Activated naive CD4-positive, alpha-beta T cell treated with anti-CD3 and anti-CD28 coated beads for 36 hours (primary cell): Measurements from ENCODE around the gene GLIS2. TPM values are rescaled to one million over a fixed set of nuclear protein-coding genes. Genes with fewer than 3 reads are reported as not detected.

Source experiments
- CTCF ChIA-PET: fragments of 350-600 bp; sonication (Branson Sonifier 250); formaldehyde crosslinking; loops from one replicate; lab custom pipeline; 2021; ENCODE audit warnings: antibody characterized with exemption; lab: Charles Lee
- DNase-seq: peaks from one replicate; pipeline ENCODE4 v3.0.0-alpha.2; 2020
- H3K27ac Mint-ChIP-seq: one replicate; pipeline ENCODE4 v1.8.0; 2021; ENCODE audit warnings: mild to moderate bottlenecking, mixed read lengths
- H3K27me3 Mint-ChIP-seq: one replicate; pipeline ENCODE4 v1.8.0; 2021; ENCODE audit warnings: low read depth, mixed read lengths
- H3K36me3 Mint-ChIP-seq: one replicate; pipeline ENCODE4 v1.8.0; 2021; ENCODE audit warnings: low read depth, mixed read lengths
- H3K4me1 Mint-ChIP-seq: one replicate; pipeline ENCODE4 v1.8.0; 2021; ENCODE audit warnings: low read depth, mixed read lengths
- H3K4me3 Mint-ChIP-seq: one replicate; pipeline ENCODE4 v1.8.0; 2021; ENCODE audit warnings: mild to moderate bottlenecking, moderate library complexity, mixed read lengths
- H3K9me3 Mint-ChIP-seq: one replicate; pipeline ENCODE4 v1.8.0; 2021; ENCODE audit warnings: mixed read lengths
- intact Hi-C: fragments of 100-400 bp; cut with micrococcal nuclease; formaldehyde crosslinking; loops from one replicate; pipeline ENCODE4 v1.15.1; 2023
- total RNA-seq, 2 experiments: library from RNA; stranded (reverse); gene quantifications; one replicate each; pipeline ENCODE4 v1.2.3, GENCODE V29; 2021

GLIS2 gene
- total RNA-seq, 2 experiments from 2014 or later, result 0.12 to 0.24 TPM

GRCh38 chr16:4316864-4317531 lies 1.1 kb downstream of the GLIS2 start:
- Mint-ChIP-seq H3K4me1 (peaks cover 11% of the 10 kb centered on the region), H3K36me3 (no peaks in the 10 kb centered on the region), H3K9me3 (no peaks in the 10 kb centered on the region), H3K4me3 (no peak overlapping the region), H3K27ac (no peak overlapping the region), H3K27me3 (peaks cover 11% of the 10 kb centered on the region)
- intact Hi-C loops, result no loop called here
- DNase-seq, result no peak
- CTCF ChIA-PET, result interaction anchor here (0.6 to 1.1 kb wide), 3 partner anchors 10 to 611 kb away, joined by 3 to 5 read pairs (median 4); no protein-coding TSS in a partner anchor

GRCh38 chr16:4317532-4318450 lies 1.9 kb downstream of the GLIS2 start:
- peaks cover 11% of the 10 kb centered on the region for H3K27me3 Mint-ChIP-seq
- H3K4me1 Mint-ChIP-seq, result peaks cover 11% of the 10 kb centered on the region
- intact Hi-C loops, result no loop called here
- no peak overlapping the region for H3K27ac Mint-ChIP-seq
- DNase-seq, result no peak
- H3K36me3 Mint-ChIP-seq, result no peaks in the 10 kb centered on the region
- CTCF ChIA-PET, result interaction anchor here (0.6 to 1.3 kb wide), 4 partner anchors 9 to 612 kb away, joined by 3 to 5 read pairs (median 4); no protein-coding TSS in a partner anchor
- no peaks in the 10 kb centered on the region for H3K9me3 Mint-ChIP-seq
- H3K4me3 Mint-ChIP-seq, result no peak overlapping the region

GRCh38 chr16:4318451-4318910 lies 2.6 kb downstream of the GLIS2 start:
- H3K4me1 Mint-ChIP-seq, result peaks cover 11% of the 10 kb centered on the region
- no peaks in the 10 kb centered on the region for H3K36me3 Mint-ChIP-seq
- no peak for DNase-seq
- H3K27me3 Mint-ChIP-seq, result peaks cover 11% of the 10 kb centered on the region
- H3K4me3 Mint-ChIP-seq, result no peak overlapping the region
- no peak overlapping the region for H3K27ac Mint-ChIP-seq
- no peaks in the 10 kb centered on the region for H3K9me3 Mint-ChIP-seq
- CTCF ChIA-PET, result interaction anchor here (0.7 to 1.3 kb wide), 3 partner anchors 9 to 65 kb away, joined by 3 to 4 read pairs (median 3); no protein-coding TSS in a partner anchor
- intact Hi-C loops, result no loop called here

GRCh38 chr16:4318967-4319366 lies 3.1 kb downstream of the GLIS2 start:
- Mint-ChIP-seq H3K4me1 (peaks cover 11% of the 10 kb centered on the region), H3K4me3 (no peak overlapping the region), H3K27me3 (peaks cover 11% of the 10 kb centered on the region), H3K36me3 (no peaks in the 10 kb centered on the region), H3K27ac (no peak overlapping the region), H3K9me3 (no peaks in the 10 kb centered on the region)
- CTCF ChIA-PET, result interaction anchor here (0.7 to 1.3 kb wide), 3 partner anchors 9 to 65 kb away, joined by 3 to 4 read pairs (median 3); no protein-coding TSS in a partner anchor
- DNase-seq, result no peak
- intact Hi-C loops, result no loop called here

GRCh38 chr16:4319454-4320421 lies 3.9 kb downstream of the GLIS2 start:
- DNase-seq, result no peak
- no peaks in the 10 kb centered on the region for H3K36me3 Mint-ChIP-seq
- H3K27ac Mint-ChIP-seq, result no peak overlapping the region
- CTCF ChIA-PET, result interaction anchor here (0.7 to 1.3 kb wide), 3 partner anchors 10 to 66 kb away, joined by 3 to 4 read pairs (median 3); no protein-coding TSS in a partner anchor
- no peaks in the 10 kb centered on the region for H3K9me3 Mint-ChIP-seq
- H3K4me1 Mint-ChIP-seq, result peaks cover 3% of the 10 kb centered on the region
- peaks cover 3% of the 10 kb centered on the region for H3K27me3 Mint-ChIP-seq
- H3K4me3 Mint-ChIP-seq, result no peak overlapping the region
- intact Hi-C loops, result loop anchor here (10.0 kb wide), 1 partner anchor 335 kb away; no protein-coding TSS in a partner anchor

GRCh38 chr16:4320571-4321137 lies 4.8 kb downstream of the GLIS2 start:
- H3K27ac Mint-ChIP-seq, result no peak overlapping the region
- no peak overlapping the region for H3K4me3 Mint-ChIP-seq
- H3K4me1 Mint-ChIP-seq, result no peaks in the 10 kb centered on the region
- no peak for DNase-seq
- no peaks in the 10 kb centered on the region for H3K36me3 Mint-ChIP-seq
- intact Hi-C loops, result loop anchor here (10.0 kb wide), 1 partner anchor 336 kb away; no protein-coding TSS in a partner anchor
- CTCF ChIA-PET, result no interaction called here
- no peaks in the 10 kb centered on the region for H3K27me3 Mint-ChIP-seq
- no peaks in the 10 kb centered on the region for H3K9me3 Mint-ChIP-seq

- intact Hi-C loops, result loop anchor here (10.0 kb wide), 1 partner anchor 337 kb away; no protein-coding TSS in a partner anchor
- no peaks in the 10 kb centered on the region for H3K9me3 Mint-ChIP-seq
- DNase-seq, result no peak
- H3K36me3 Mint-ChIP-seq, result no peaks in the 10 kb centered on the region
- H3K4me1 Mint-ChIP-seq, result no peaks in the 10 kb centered on the region
- no peak overlapping the region for H3K4me3 Mint-ChIP-seq
- H3K27ac Mint-ChIP-seq, result no peak overlapping the region
- CTCF ChIA-PET, result no interaction called here
- H3K27me3 Mint-ChIP-seq, result no peaks in the 10 kb centered on the region
Measured at GRCh38 chr16:4321286-4322120, 5.6 kb downstream of the GLIS2 start.

GRCh38 chr16:4322121-4323052 lies 6.5 kb downstream of the GLIS2 start:
- CTCF ChIA-PET, result no interaction called here
- intact Hi-C loops, result loop anchor here (10.0 kb wide), 1 partner anchor 338 kb away; no protein-coding TSS in a partner anchor
- Mint-ChIP-seq H3K27me3 (no peaks in the 10 kb centered on the region), H3K4me1 (no peaks in the 10 kb centered on the region), H3K4me3 (no peak overlapping the region), H3K36me3 (no peaks in the 10 kb centered on the region), H3K27ac (no peak overlapping the region), H3K9me3 (no peaks in the 10 kb centered on the region)
- no peak for DNase-seq

- Mint-ChIP-seq H3K4me3 (no peak overlapping the region), H3K27me3 (no peaks in the 10 kb centered on the region), H3K4me1 (peaks cover 2% of the 10 kb centered on the region), H3K36me3 (no peaks in the 10 kb centered on the region), H3K27ac (no peak overlapping the region), H3K9me3 (no peaks in the 10 kb centered on the region)
- CTCF ChIA-PET, result interaction anchor here (0.6 kb wide), 1 partner anchor 126 kb away, joined by 3 read pairs; no protein-coding TSS in a partner anchor
- DNase-seq, result no peak
- intact Hi-C loops, result loop anchor here (10.0 kb wide), 1 partner anchor 338 kb away; no protein-coding TSS in a partner anchor
Measured at GRCh38 chr16:4323071-4323844, 7.4 kb downstream of the GLIS2 start.
